ENCODE results near the gene NEDD4L. TPM values are rescaled to one million over a fixed set of nuclear protein-coding genes. Genes with fewer than 3 reads are reported as not detected.

NEDD4L gene
- total and polyA plus RNA-seq, 2 experiments from 2014 or later, result 36.2 to 72.3 TPM

- ATAC-seq, result no peak
Observed at GRCh38 chr18:58012356-58012755, 31.7 kb upstream of the NEDD4L start.

More at GRCh38 chr18:58012356-58012755, 31.7 kb upstream of the NEDD4L start:
- Histone ChIP-seq H2AFZ (no peak overlapping the region), H3K4me2 (no peak overlapping the region), H3K4me1 (ENCODE audit: insufficient read depth) (peaks cover 16% of the 10 kb centered on the region; the same call in 1 of the 2 replicates), H3F3A (replicated peaks; ENCODE audit: low read depth) (no peaks in the 10 kb centered on the region), H3K27me3 (ENCODE audit: insufficient read depth) (no peaks in the 10 kb centered on the region), H4K20me1 (replicated peaks; ENCODE audit: insufficient read depth) (no peaks in the 10 kb centered on the region), H3K36me3 (ENCODE audit: insufficient read depth) (no peaks in the 10 kb centered on the region), H3K9me2 (ENCODE audit: insufficient read depth) (0 out of 2 replicates have a peak, but pooled peaks cover 4% of the 10 kb centered on the region), H3K79me2 (replicated peaks; ENCODE audit: insufficient read depth) (no peaks in the 10 kb centered on the region), H3K27ac (ENCODE audit: low read depth) (no peak overlapping the region), H3K4me3 (no peak overlapping the region)
- H3K4me3 Mint-ChIP-seq, result no peak overlapping the region
- TF ChIP-seq POLR2AphosphoS5 (IDR thresholded peaks at IDR 0.05; ENCODE audit: low read depth), result no peak
- TF ChIP-seq ZNF462 (CRISPR knock-in tag; IDR thresholded peaks at IDR 0.05), result no peak
- TF ChIP-seq REST (IDR thresholded peaks at IDR 0.05; ENCODE audit: unreplicated experiment), result no peak
- TF ChIP-seq ZNF114 (CRISPR knock-in tag; IDR thresholded peaks at IDR 0.05), result no peak
- TF ChIP-seq ZNF331 (CRISPR knock-in tag; IDR thresholded peaks at IDR 0.05; ENCODE audit: low read depth), result no peak
- no peak for TF ChIP-seq NANOG (IDR thresholded peaks at IDR 0.05; ENCODE audit: borderline replicate concordance)
- TF ChIP-seq CTCF (conservative IDR thresholded peaks at IDR 0.05; ENCODE audit: low read depth in 2 of 2), result no peak
- TF ChIP-seq STAT1 (IDR thresholded peaks at IDR 0.05; ENCODE audit: unreplicated experiment), result no peak
- no peak for TF ChIP-seq EZH2phosphoT487 (IDR thresholded peaks at IDR 0.05; ENCODE audit: unreplicated experiment)
- TF ChIP-seq EZH2 (IDR thresholded peaks at IDR 0.05; ENCODE audit: low read depth, unreplicated experiment), result no peak
- no peak for TF ChIP-seq CREB1 (CRISPR knock-in tag; IDR thresholded peaks at IDR 0.05; ENCODE audit: low read depth)
- DNase-seq (ENCODE audit: low spot score), result no peak
- peaks cover 15% of the 10 kb centered on the region; the same call in 2 of the 3 replicates for H3K36me3 Mint-ChIP-seq (ENCODE audit: low read depth)
- no peak overlapping the region for H3K27ac Mint-ChIP-seq
- H3K27me3 Mint-ChIP-seq (ENCODE audit: insufficient read depth, low read depth, poor library complexity), result no peaks in the 10 kb centered on the region
- H3K4me1 Mint-ChIP-seq, result peaks cover 13% of the 10 kb centered on the region
- peaks cover 19% of the 10 kb centered on the region for H3K9me3 Mint-ChIP-seq
